ENCODE results near the gene UBFD1. TPM values are rescaled to one million over a fixed set of nuclear protein-coding genes. Genes with fewer than 3 reads are reported as not detected.
"Not testable (repeated sequence)": the region's sequence is repeated elsewhere in the genome, so short reads cannot be mapped to it uniquely, and the experiment has no call there.

Gene UBFD1
- polyA plus RNA-seq, 10 donors = 56.2 to 74.5 (median 65.7) TPM

GRCh38 chr16:23597003-23597756 lies 39.7 kb downstream of the UBFD1 start:
- peak in 2 of 3 donors; percentile 4 to 20 for DNase-seq

- no peak for DNase-seq
Observed at GRCh38 chr16:23607726-23608125, 50.2 kb downstream of the UBFD1 start.

GRCh38 chr16:23608194-23608593 lies 50.7 kb downstream of the UBFD1 start:
- no peak for DNase-seq

GRCh38 chr16:23609929-23610328 lies 52.4 kb downstream of the UBFD1 start:
- DNase-seq = no peak

GRCh38 chr16:23610905-23611304 lies 53.4 kb downstream of the UBFD1 start:
- DNase-seq = not testable (repeated sequence)

GRCh38 chr16:23611936-23612335 lies 54.4 kb downstream of the UBFD1 start:
- no peak for DNase-seq

- no peak for DNase-seq
Observed at GRCh38 chr16:23615805-23616204, 58.3 kb downstream of the UBFD1 start.

Other genes with a start within 250 kb of the UBFD1 start
- gene COG7, start 104.5 kb upstream of the UBFD1 start, polyA plus RNA-seq (ENCODE audit: insufficient read length in 10 of 10) = 10 to 100 TPM in 8 of 10 donors, 1 to 10 TPM in 2; 9.9 to 19.7 (median 12.4) TPM
- 100 to 1,000 TPM in 6 of 10 donors, 10 to 100 TPM in 4; 78.5 to 139 (median 102) TPM for gene GGA2, start 47.2 kb upstream of the UBFD1 start, polyA plus RNA-seq (ENCODE audit: insufficient read length in 10 of 10)
- 10 to 100 TPM; 11.9 to 21.0 (median 16.6) TPM for gene EARS2, start 377 bp upstream of the UBFD1 start, polyA plus RNA-seq (ENCODE audit: insufficient read length in 10 of 10)
- gene NDUFAB1, start 38.6 kb downstream of the UBFD1 start, polyA plus RNA-seq (ENCODE audit: insufficient read length in 10 of 10) = 100 to 1,000 TPM in 1 of 10 donors, 10 to 100 TPM in 9; 89.1 to 112 (median 96.6) TPM
- 10 to 100 TPM in 5 of 10 donors, 1 to 10 TPM in 5; 7.2 to 13.8 (median 10.0) TPM for gene PALB2, start 83.6 kb downstream of the UBFD1 start, polyA plus RNA-seq (ENCODE audit: insufficient read length in 10 of 10)
- 10 to 100 TPM; 35.7 to 46.4 (median 43.1) TPM for gene DCTN5, start 83.7 kb downstream of the UBFD1 start, polyA plus RNA-seq (ENCODE audit: insufficient read length in 10 of 10)
- gene PLK1, start 121.2 kb downstream of the UBFD1 start, polyA plus RNA-seq (ENCODE audit: insufficient read length in 10 of 10) = 10 to 100 TPM in 6 of 10 donors, 1 to 10 TPM in 4; 8.0 to 17.2 (median 12.0) TPM
- under 1 TPM in 5 of 10 donors, not detected in 5; 0.05 to 0.19 (median 0.08) TPM for gene ERN2, start 155.5 kb downstream of the UBFD1 start, polyA plus RNA-seq (ENCODE audit: insufficient read length in 10 of 10)
- 1 to 10 TPM in 2 of 10 donors, under 1 TPM in 5, not detected in 3; 0.07 to 4.2 (median 0.14) TPM for gene CHP2, start 197.3 kb downstream of the UBFD1 start, polyA plus RNA-seq (ENCODE audit: insufficient read length in 10 of 10)